SKM-1 (cell line): ENCODE measurements around the gene RAG1.

Experiments
- DNase-seq: peaks from one replicate; lab custom pipeline; 2025; ENCODE audit not compliant: unreplicated experiment; lab: John Stamatoyannopoulos, UW

The RAG1 gene

GRCh38 chr11:36588099-36588498, 20.3 kb downstream of the RAG1 start:
- DNase-seq = no peak

DNA sequence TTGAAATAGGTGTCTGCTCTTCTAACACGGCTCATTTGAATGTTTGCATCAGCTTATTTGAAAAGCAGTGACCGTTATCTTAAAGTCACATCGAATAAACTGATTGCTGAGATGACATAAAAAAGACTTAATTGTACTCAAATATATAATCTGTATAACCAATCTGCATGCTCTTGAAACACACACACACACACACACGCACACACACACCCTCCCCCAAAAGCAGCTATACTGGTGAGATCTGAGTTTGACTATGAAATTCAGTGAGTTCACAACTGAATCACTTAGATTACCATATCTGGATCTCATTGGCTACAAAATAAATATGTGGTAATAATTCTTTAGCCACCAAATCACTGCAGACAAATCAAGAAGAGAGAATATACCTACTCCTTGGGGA, 22.7 kb downstream of the RAG1 start:
- no peak for DNase-seq

DNA sequence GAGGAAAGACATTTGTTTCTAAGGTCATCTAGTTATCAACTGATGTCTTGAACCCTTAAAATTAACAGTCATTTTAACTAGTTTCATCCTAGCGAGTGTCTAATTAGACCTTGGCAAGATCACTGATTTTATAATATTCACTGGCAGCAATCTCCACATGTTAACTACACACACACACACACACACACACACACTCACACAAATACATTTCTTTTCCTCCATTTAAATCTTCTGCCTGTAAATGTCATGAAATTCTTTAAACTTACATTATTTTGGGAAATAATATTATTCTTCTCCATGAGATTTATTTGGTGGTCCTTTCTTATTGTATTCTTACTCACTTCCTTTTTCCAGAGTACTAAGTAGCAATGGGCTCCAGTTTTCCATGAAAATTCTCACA, 23.6 kb downstream of the RAG1 start:
- DNase-seq = no peak

DNA sequence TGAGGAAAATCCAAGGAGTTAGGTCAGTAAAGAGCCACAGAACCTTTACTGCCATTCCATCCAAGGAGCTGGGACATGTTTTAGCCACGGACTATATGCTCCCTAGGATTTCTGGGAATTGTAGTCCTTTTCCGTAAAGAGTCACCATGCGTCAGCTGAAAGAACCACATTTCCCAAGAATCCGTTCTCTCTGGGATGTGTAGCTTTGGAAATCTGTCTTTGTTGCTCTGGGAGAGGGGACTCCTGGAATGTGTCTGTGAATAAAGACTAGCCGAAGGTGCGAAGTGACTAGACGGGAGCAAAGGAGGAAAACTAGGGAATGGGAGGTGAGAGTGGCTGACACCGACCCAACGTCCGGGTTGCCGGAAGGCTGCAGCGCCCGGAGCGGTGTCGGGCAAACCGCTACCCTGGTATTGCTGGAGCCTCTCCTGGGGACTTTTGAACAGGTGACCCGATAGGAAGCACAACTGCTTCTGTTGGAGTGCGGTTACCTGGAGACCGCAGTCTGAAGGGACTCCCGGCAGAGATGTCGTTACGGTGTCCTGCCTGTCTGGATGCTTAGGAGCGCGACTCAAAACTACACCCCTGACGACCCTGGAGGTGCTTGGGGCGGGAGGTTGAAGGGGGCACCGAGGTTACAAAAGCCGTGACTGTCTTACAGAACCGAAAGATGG, 26.6 kb downstream of the RAG1 start, which contains the start of gene IFTAP:
TSS of gene IFTAP (plus strand) at position 187 of the 674 bp plus-strand sequence. CDS start 15,602 bp downstream, outside the sequence.
- DNase-seq = peak; percentile 89

DNA sequence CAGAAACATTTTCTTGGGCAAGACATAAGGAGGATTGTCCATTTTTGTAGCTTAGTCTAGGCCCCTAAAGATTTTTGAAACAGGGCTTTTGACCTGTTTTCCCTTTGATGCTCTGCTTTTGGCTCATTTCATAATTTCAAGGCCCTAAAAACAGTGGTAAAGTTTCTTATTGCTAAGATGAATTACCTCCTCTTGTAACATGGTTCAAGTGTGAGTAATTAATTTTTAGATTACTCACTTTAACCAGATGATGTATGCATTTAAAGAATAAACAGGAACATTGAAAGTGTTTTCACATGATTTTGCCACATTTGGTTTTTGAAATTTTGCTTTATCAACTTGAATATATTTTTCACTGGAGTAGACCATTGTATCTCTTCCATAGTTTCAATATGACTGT, 29.1 kb downstream of the RAG1 start:
- no peak for DNase-seq

GRCh38 chr11:36598051-36598450, 30.2 kb downstream of the RAG1 start, which contains the start of gene RAG2:
Gene RAG2 (minus strand): TSS chr11:36598236. CDS start chr11:36594168, 4,068 bp downstream.
- DNase-seq = no peak

GRCh38 chr11:36600180-36600579, 32.4 kb downstream of the RAG1 start:
- DNase-seq = no peak

GRCh38 chr11:36601155-36601554, 33.3 kb downstream of the RAG1 start:
- no peak for DNase-seq

DNA sequence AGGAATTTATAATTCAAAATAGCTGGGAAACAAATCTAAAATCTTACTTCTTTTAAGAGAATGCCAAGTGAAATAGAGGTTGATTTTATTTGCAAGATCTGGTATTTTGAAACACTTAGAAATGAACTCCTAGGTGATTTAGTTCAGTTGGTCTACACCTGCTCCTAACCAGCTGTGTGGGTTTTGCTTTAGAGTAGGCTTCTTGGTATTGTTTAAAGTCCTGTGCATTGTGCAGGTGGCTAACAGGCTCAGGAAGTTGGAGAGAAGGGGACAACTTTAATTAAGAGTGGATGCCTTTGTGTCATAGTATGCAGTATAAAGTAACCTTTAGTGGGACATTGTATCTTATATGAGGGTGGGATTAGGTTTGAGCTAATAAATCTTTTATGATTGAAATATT, 34.3 kb downstream of the RAG1 start:
- DNase-seq = no peak

DNA sequence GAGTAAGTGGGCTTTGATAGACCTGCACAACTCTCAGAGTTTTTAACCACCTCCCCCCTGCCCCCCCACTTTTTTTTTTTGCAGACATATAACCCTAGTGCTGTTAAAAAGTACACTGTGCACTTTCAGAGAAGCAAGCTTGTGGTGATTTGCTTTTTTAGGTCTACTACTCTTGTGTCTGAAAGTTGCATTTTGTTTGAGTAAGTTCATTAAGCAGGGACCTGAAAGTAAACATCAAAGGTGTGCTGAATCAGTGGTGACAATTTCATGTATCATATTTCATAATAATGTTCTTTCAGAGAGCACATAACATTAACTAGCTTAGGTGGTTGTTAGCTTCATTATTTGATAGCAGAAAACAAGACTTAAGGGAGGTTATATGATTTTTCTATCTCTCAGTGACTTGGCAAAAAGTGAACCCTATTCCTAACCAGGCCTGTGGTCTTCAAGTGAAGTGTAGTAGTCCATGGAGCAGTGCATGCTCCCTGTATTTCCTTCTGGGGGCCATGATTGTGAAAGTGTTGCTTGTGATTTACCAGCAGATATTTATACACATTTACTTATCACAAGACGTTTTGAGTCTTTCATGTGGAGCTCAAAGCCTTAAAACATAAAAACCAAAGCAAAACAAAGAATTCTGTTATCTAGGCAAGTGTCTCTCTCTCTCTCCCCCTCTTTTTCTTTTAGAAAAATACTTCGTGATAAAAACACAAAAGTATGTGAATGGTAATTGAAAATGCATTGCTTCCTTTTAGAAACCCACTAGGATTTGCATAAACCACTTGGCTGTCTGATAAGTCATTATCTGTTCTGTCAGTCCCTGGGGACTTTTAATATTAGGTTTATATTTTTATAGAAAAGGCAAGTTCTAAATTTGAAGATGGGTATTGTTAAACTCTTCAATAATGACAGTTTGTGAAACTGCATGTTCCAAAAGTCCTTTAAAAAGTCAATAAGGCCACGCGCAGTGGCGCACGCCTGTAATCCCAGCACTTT, 37.7 kb downstream of the RAG1 start:
- DNase-seq = no peak

- DNase-seq = no peak
Observed at GRCh38 chr11:36608491-36609199, 40.8 kb downstream of the RAG1 start.

DNA sequence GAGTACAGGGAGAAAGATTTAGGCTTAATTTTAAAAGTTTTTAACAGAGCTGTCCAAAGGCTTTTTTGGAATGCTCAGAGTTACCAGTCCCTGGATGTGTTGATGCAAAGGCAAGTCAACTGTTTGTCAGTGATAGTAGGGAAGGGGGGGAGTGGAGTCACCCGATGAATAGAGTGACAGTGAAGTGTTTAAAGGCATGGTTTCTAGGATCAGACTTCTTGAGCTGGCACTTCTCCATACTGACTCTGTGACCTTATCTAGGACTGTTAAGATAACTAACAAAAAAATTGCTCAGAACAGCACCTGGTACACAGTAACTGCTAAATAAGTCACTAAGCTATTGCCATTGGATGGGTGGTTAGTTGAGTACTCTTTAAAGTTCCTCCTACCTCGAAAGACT, 41.6 kb downstream of the RAG1 start:
- DNase-seq = no peak

DNA sequence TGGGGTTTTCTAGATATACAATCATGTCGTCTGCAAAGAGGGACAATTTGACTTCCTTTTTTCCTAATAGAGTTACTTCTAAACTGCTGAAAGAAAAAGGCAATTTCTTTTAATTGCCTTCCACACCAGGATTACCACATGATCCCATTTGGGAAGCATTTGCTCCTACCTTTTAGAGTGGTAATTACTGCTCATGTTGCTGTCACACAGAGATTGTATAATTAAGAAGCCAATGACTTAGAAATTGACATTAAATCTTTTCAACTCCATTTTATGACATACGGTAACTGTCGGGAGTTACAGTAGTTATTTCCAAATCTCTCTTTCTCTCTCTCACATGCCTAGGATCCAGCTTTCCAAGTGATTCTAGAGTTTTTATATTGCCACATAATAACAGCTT, 48.0 kb downstream of the RAG1 start:
- DNase-seq = no peak

DNA sequence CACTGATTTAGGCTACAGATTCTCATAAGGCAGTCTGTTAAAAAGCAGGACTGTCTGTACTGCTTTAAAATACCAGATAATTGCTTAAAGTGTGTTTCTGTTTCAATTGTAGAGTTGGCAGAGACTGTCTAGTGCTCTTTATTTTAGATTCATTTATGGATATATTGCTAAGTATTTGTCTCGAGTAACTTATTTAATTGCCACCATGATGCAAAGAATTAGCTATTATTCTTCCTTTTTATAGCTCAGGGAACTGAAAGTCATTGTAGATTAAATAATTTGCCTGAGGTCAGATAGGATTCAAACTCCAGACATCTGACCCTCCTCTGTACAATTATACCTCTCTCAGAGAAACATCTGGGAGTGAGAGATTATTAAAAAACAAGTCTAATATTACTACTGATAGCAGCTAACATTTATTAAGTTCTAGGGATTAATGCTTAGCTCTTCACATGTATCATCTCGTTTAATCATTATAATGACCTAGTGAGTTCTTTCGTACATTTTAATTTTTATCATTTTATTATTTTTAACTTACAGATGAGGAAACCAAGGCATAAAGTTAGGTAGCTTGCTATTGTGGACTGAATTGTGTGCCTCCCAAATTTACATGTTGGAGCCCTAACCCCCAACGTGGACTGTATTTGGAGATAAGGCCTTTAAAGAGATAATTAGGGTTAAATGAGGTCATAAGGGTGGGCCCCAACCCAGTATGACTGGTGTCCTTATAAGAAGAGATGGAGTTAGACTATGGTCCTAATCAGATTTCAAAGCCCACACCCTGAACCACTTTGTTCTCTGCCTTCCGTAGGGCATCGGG, 49.9 kb downstream of the RAG1 start:
- DNase-seq = no peak

- no peak for DNase-seq
Observed at GRCh38 chr11:36618363-36619047, 50.7 kb downstream of the RAG1 start.

- DNase-seq = no peak
Observed at GRCh38 chr11:36619502-36619901, 51.7 kb downstream of the RAG1 start.

DNA sequence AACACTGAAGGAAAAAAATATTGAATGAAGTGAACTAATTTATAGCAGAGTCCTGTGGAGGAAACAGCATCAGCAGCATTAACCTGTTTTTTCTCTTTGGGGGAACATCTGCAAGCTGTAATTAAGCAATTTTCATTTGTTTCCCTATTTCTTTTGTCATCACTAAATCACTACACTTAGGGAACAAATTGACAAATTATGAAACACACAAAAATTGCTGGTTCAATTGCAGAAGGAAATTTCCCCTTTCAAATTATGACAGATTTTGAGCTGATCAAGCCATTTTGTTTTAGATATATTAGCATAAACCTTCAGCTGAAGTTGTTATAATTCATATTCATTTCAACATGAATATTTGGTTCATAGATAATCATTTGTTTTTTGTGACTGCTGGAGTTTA, 52.4 kb downstream of the RAG1 start:
- no peak for DNase-seq

- DNase-seq = no peak
Observed at GRCh38 chr11:36622431-36623136, 54.8 kb downstream of the RAG1 start.

DNA sequence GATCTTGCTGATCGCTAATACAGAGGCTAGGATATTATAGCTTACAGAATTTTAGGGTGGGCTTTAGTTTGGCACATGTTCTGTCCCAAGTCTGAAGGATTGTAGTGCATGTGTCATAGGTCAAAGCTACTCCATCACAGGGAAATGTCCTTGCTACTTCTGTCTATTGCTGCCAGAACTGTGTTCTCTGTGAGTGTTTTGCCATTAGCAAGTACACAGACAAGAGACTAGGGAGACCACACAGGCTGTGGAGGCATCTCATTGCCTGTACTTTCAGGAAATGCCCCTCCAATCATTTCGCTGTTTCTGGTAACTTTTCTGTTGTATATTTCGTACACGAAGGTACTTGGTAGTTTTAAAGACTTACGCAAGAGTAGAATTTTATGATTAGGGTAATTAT, 55.7 kb downstream of the RAG1 start:
- no peak for DNase-seq
